Peyer's patch (tissue), 4 donors: ENCODE results near the gene ACTRT1. TPM values are rescaled to one million over a fixed set of nuclear protein-coding genes. Genes with fewer than 3 reads are reported as not detected.

Source experiments
- DNase-seq, 3 donors: peaks; one replicate each; pipeline ENCODE4 v3.0.0-alpha.2; 2017 to 2019
- H3K27ac ChIP-seq, 4 donors: fragments of 200-600 bp; sonication (generic); one replicate each; pipeline ENCODE4 v1.5.1; 2016 to 2019
- H3K27me3 ChIP-seq, 2 donors: fragments of 200-600 bp; sonication (generic); one replicate each; pipeline ENCODE4 v1.5.1; 2019
- H3K36me3 ChIP-seq, 3 donors: fragments of 200-600 bp; sonication (generic); one replicate each; pipeline ENCODE4 v1.5.1; 2016 to 2019
- H3K4me1 ChIP-seq, 4 donors: fragments of 200-600 bp; sonication (generic); one replicate each; pipeline ENCODE4 v1.5.1; 2016 to 2019
- H3K4me3 ChIP-seq, 4 donors: fragments of 200-600 bp; sonication (generic); 1 replicate in 3 of 4; 2 replicates in 1 of 4; pipeline ENCODE4 v1.5.1; 2016 to 2019; ENCODE audit warnings: mild to moderate bottlenecking in 1 of 4
- H3K9me3 ChIP-seq, 4 donors: fragments of 200-600 bp; sonication (generic); one replicate each; pipeline ENCODE4 v1.5.1; 2016 to 2019; ENCODE audit warnings: mild to moderate bottlenecking in 1 of 4
- CTCF ChIP-seq, 6 experiments: fragments of 450-650 bp in 4 of 6; fragments of 200-600 bp in 2 of 6; sonication (generic) in 1 of 6; IDR thresholded peaks; one replicate each; pipeline ENCODE4 v1.5.1; 2017 to 2019; ENCODE audit warnings: antibody characterized with exemption in 6 of 6, mild to moderate bottlenecking in 3 of 6, moderate library complexity in 1 of 6
- POLR2A ChIP-seq, 2 donors: fragments of 450-650 bp; IDR thresholded peaks; one replicate each; pipeline ENCODE4 v1.5.1; 2017; ENCODE audit warnings: antibody characterized with exemption in 2 of 2, mild to moderate bottlenecking in 2 of 2, moderate library complexity in 2 of 2
- total RNA-seq, 4 donors: library from RNA; depleted of rRNA; stranded (reverse); fragments of >200 nt; gene quantifications; one replicate each; pipeline ENCODE4 v1.1.0, GENCODE V29; 2016

Gene ACTRT1
- total RNA-seq, 4 donors from 2014 or later, result not detected

- Histone ChIP-seq H3K9me3 (no peaks in the 10 kb centered on the region), H3K27me3 (no peaks in the 10 kb centered on the region), H3K4me3 (no peak overlapping the region), H3K4me1 (no peaks in the 10 kb centered on the region), H3K27ac (no peak overlapping the region), H3K36me3 (no peaks in the 10 kb centered on the region)
- TF ChIP-seq POLR2A (IDR thresholded peaks at IDR 0.05), result no peak
- no peak for TF ChIP-seq CTCF (IDR thresholded peaks at IDR 0.05)
- DNase-seq, result no peak
Measured at GRCh38 chrX:128020701-128021100, 31.5 kb downstream of the ACTRT1 start.

- Histone ChIP-seq H3K4me3 (no peak overlapping the region), H3K4me1 (no peaks in the 10 kb centered on the region), H3K9me3 (no peaks in the 10 kb centered on the region), H3K27ac (no peak overlapping the region), H3K36me3 (no peaks in the 10 kb centered on the region), H3K27me3 (no peaks in the 10 kb centered on the region)
- TF ChIP-seq CTCF (IDR thresholded peaks at IDR 0.05), result no peak
- TF ChIP-seq POLR2A (IDR thresholded peaks at IDR 0.05), result no peak
- DNase-seq, result no peak
Measured at GRCh38 chrX:128019218-128019617, 33.0 kb downstream of the ACTRT1 start.

- no peaks in the 10 kb centered on the region for H3K4me1 ChIP-seq
- TF ChIP-seq CTCF (IDR thresholded peaks at IDR 0.05) (no peak), POLR2A (IDR thresholded peaks at IDR 0.05) (no peak)
- no peaks in the 10 kb centered on the region for H3K9me3 ChIP-seq
- no peaks in the 10 kb centered on the region for H3K36me3 ChIP-seq
- no peak overlapping the region for H3K4me3 ChIP-seq
- no peak overlapping the region for H3K27ac ChIP-seq
- DNase-seq, result no peak
- H3K27me3 ChIP-seq, result no peaks in the 10 kb centered on the region
Measured at GRCh38 chrX:128012015-128012414, 40.2 kb downstream of the ACTRT1 start.

GRCh38 chrX:128007882-128008281 is 44.3 kb downstream of the ACTRT1 start:
- H3K27ac ChIP-seq, result no peak overlapping the region
- H3K9me3 ChIP-seq, result no peaks in the 10 kb centered on the region
- H3K4me1 ChIP-seq, result no peaks in the 10 kb centered on the region
- H3K36me3 ChIP-seq, result no peaks in the 10 kb centered on the region
- no peaks in the 10 kb centered on the region for H3K27me3 ChIP-seq
- no peak for DNase-seq
- H3K4me3 ChIP-seq, result no peak overlapping the region
- TF ChIP-seq CTCF (IDR thresholded peaks at IDR 0.05) (no peak), POLR2A (IDR thresholded peaks at IDR 0.05) (no peak)
